Jurkat, Clone E6-1 (cell line): Measurements from ENCODE around the gene CRYBG2.
"Not testable (repeated sequence)": the region's sequence is repeated elsewhere in the genome, so short reads cannot be mapped to it uniquely, and the experiment has no call there.

Experiments
- DNase-seq: peaks from one replicate; pipeline ENCODE4 v3.0.0-alpha.2; 2011; ENCODE audit warnings: low read depth, low spot score
- H3K4me3 ChIP-seq: 2 replicates; pipeline ENCODE4 v1.5.1; 2011; ENCODE audit warnings: mild to moderate bottlenecking, low read length, control low read depth, moderate library complexity

Gene CRYBG2

GRCh38 chr1:26330276-26330675 is 23.7 kb downstream of the CRYBG2 start:
- no peak for DNase-seq
- H3K4me3 ChIP-seq = no peak overlapping the region

DNA sequence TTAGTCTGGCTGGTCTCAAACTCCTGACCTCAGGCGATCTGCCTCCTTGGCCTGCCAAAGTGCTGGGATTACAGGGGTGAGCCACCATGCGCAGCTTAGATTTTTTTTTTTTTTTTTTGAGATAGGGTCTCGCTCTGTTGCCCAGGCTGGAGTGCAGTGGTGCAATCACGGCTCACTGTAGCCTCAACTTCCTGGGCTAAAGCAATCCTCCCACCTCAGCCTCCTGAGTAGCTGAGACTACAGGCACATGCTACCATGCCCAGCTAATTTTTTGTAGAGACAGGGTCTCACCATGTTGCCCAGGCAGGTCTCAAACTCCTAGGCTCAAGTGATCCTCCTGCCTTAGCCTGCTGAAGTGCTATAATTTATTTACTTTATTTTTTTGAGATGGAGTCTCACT is 24.6 kb downstream of the CRYBG2 start:
- not testable (repeated sequence) for DNase-seq, H3K4me3 ChIP-seq

GRCh38 chr1:26328597-26328996 is 25.3 kb downstream of the CRYBG2 start:
- no peak for DNase-seq
- H3K4me3 ChIP-seq = no peak overlapping the region

GRCh38 chr1:26327956-26328362 is 26.0 kb downstream of the CRYBG2 start:
- H3K4me3 ChIP-seq = no peak overlapping the region
- no peak for DNase-seq

- no peak for DNase-seq
- no peak overlapping the region for H3K4me3 ChIP-seq
Observed at GRCh38 chr1:26324550-26324949, 29.4 kb downstream of the CRYBG2 start.

DNA sequence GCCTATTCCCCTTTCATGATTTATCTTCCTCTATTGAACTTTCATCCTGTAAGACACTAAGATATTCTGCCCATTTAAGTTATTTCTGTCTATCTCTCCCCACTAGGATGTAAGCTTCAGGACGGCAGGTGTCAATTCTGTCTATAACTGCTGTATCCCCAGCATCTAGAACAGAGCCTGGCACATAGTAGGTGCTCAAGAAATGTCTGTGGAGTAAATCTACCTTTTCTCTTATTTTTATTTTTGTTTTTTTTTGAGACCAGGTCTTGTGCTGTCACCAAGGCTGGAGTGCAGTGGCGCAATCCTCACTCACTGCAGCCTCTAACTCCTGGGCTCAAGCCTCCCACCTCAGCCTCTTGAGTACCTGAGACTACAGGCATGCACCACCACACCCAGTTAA is 30.5 kb downstream of the CRYBG2 start:
- no peak overlapping the region for H3K4me3 ChIP-seq

GRCh38 chr1:26322042-26322331 is 31.9 kb downstream of the CRYBG2 start:
- DNase-seq = no peak
- H3K4me3 ChIP-seq = no peak overlapping the region

More for the DNA sequence above, 30.5 kb downstream of the CRYBG2 start:
- no peak for DNase-seq

DNA sequence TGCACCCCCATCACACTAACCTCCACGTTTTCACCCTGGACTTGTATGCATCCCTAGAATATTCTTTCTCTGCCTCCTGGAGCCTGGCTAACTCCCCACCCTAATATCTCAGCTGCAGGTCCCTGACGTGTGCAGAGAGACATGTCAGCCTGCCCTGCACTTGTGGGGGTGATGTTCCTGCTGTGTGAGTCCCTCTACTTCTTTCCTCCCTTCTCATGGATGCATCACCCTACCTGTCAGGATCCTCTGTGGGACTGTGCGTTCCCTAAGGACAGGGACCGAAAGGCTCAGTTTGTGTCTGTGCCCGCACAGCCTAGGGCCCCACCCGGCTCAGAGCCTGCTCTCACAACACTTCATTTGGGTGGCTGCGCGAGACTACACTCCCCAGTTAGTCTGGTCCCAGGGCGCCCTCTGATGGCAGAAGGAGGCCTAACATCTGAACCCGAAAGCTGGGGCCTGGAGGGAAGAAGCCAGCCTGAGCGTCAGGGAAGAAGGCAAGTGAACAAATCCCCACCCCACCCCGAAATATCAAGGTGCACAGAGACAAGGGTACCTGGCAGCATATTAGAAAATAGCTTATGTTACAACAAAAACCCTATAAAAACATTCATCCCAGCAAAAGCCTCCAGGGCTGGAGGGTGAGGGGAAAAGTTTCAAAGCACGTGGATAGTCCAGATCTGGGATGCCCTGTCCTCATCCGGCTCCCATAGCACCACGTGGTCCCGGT is 32.5 kb downstream of the CRYBG2 start:
- no peak overlapping the region for H3K4me3 ChIP-seq
- peak; percentile 81 for DNase-seq

GRCh38 chr1:26320896-26321295 is 33.0 kb downstream of the CRYBG2 start:
- no peak overlapping the region for H3K4me3 ChIP-seq
- DNase-seq = no peak

- no peak overlapping the region; the same call in 1 of the 2 replicates for H3K4me3 ChIP-seq
- DNase-seq = no peak
Observed at GRCh38 chr1:26318338-26319064, 35.4 kb downstream of the CRYBG2 start.

- DNase-seq = peak; percentile 87
- peak within 1 kb of the TSS; percentile 25 for H3K4me3 ChIP-seq
Observed at GRCh38 chr1:26317612-26318337, 36.2 kb downstream of the CRYBG2 start, which contains the start of gene CD52. Gene CD52 (plus strand): TSS chr1:26317958. CDS start chr1:26318018, 60 bp downstream.

DNA sequence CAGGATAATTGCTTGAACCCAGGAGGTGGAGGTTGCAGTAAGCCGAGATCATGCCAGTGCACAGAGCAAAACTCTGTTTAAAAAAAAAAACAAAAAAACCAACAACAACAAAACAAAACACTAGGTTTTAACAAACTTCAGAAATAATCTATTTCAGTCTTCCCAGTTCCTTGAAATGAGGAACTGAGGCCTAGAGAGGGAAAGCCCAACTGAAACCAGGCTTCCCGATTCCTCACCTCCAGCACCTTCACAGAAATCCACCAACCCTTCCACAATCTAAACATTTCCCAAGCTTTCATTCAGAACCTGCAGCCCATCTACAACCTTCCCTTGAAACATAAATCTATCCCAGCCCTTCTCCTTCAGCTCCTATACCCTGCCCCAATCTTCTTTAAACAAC is 36.8 kb downstream of the CRYBG2 start:
- DNase-seq = no peak
- H3K4me3 ChIP-seq = no peak overlapping the region

GRCh38 chr1:26315874-26316850 is 37.8 kb downstream of the CRYBG2 start:
- H3K4me3 ChIP-seq = no peak overlapping the region
- DNase-seq = no peak

DNA sequence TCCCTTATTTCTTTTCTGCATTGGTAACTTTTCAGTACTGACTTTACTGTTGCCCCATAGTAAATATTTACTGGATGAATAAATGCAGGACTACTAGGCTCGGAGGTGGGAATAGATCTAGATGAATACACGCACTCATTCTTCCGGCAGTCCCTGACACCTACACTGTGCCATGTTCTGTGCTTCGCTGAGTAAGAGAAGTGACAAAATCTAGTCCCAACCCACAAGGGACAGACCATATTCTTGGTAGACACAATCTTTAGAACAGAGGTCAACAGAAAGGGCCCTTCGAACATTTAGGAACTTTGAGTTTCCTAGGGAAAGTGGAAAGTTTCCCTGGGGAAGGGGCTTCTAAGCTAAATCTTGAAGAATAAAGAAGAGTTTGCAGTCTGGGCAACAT is 39.4 kb downstream of the CRYBG2 start:
- no peak for DNase-seq
- H3K4me3 ChIP-seq = no peak overlapping the region

- DNase-seq = not testable (repeated sequence)
Observed at GRCh38 chr1:26307966-26308899, 45.7 kb downstream of the CRYBG2 start.

GRCh38 chr1:26307363-26307781 is 46.6 kb downstream of the CRYBG2 start:
- DNase-seq = no peak
- peak overlapping the region; percentile 92 for H3K4me3 ChIP-seq

More at GRCh38 chr1:26307966-26308899, 45.7 kb downstream of the CRYBG2 start:
- not testable (repeated sequence) for H3K4me3 ChIP-seq

- peak; percentile 96 for DNase-seq
- H3K4me3 ChIP-seq = peak within 1 kb of the TSS; percentile 92
Observed at GRCh38 chr1:26306290-26307229, 47.4 kb downstream of the CRYBG2 start, which contains the start of gene UBXN11. Gene UBXN11 (minus strand): TSS chr1:26306636. CDS start chr1:26302883, 3,753 bp downstream.
